ENCODE results near the gene C1QTNF2.

DNA sequence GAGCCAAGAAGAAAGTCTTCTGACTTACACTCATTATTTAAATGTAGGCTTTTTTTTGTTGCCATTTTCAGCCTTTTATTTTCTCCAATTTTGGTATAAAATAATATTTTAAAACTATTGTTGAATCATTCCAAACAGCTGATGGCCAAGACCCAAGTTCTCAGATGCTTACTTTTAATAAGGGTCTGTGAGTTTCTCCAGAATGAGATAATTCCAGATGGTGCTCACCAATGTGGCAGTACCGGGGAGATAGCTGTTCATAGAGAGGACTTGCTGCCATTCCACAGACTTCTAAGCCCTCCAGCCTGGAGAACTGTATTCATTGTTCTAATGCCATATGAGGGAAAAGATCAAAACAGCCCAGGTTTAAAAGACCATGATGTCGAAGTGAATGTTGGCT lies 5.3 kb upstream of the C1QTNF2 start:
- TF ChIP-seq POLR2A (IDR thresholded peaks at IDR 0.05) = no peak
- TF ChIP-seq, protein P1, sequence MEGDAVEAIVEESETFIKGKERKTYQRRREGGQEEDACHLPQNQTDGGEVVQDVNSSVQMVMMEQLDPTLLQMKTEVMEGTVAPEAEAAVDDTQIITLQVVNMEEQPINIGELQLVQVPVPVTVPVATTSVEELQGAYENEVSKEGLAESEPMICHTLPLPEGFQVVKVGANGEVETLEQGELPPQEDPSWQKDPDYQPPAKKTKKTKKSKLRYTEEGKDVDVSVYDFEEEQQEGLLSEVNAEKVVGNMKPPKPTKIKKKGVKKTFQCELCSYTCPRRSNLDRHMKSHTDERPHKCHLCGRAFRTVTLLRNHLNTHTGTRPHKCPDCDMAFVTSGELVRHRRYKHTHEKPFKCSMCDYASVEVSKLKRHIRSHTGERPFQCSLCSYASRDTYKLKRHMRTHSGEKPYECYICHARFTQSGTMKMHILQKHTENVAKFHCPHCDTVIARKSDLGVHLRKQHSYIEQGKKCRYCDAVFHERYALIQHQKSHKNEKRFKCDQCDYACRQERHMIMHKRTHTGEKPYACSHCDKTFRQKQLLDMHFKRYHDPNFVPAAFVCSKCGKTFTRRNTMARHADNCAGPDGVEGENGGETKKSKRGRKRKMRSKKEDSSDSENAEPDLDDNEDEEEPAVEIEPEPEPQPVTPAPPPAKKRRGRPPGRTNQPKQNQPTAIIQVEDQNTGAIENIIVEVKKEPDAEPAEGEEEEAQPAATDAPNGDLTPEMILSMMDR (IDR thresholded peaks at IDR 0.05) = no peak
